GM20000 (cell line): ENCODE measurements around the gene OTOR.

Experiments used
- DNase-seq: peaks from one replicate; pipeline ENCODE4 v3.0.0; 2012; ENCODE audit warnings: low spot score
- CTCF ChIP-seq: IDR thresholded peaks from 2 replicates; pipeline ENCODE4 v1.5.1; 2012; ENCODE audit warnings: mild to moderate bottlenecking, control low read depth; ENCODE audit errors: extremely low read depth, missing control alignments

Gene OTOR

GRCh38 chr20:16729080-16729479, 19.1 kb upstream of the OTOR start:
- no peak for DNase-seq
- TF ChIP-seq CTCF = no peak

GRCh38 chr20:16729565-16730460, 18.3 kb upstream of the OTOR start, which contains the start of gene SNRPB2:
Gene SNRPB2, plus strand, starts transcription at chr20:16730026. Its CDS starts 1,677 bp downstream, at chr20:16731703.
- TF ChIP-seq CTCF = no peak
- peak; percentile 87 for DNase-seq

GRCh38 chr20:16732506-16733152, 15.5 kb upstream of the OTOR start:
- no peak for DNase-seq
- TF ChIP-seq CTCF = no peak

GRCh38 chr20:16740365-16741072, 7.6 kb upstream of the OTOR start:
- no peak for TF ChIP-seq CTCF

GRCh38 chr20:16744178-16744807, 3.9 kb upstream of the OTOR start:
- no peak for DNase-seq
- TF ChIP-seq CTCF = no peak

More at GRCh38 chr20:16740365-16741072, 7.6 kb upstream of the OTOR start:
- no peak for DNase-seq

- no peak for TF ChIP-seq CTCF
- no peak for DNase-seq
Observed at GRCh38 chr20:16745204-16745603, 3.0 kb upstream of the OTOR start.
